HG03442 (cell line): Measurements from ENCODE around the gene SWSAP1.
"Not testable (repeated sequence)": the region's sequence is repeated elsewhere in the genome, so short reads cannot be mapped to it uniquely, and the experiment has no call there.

Experiments used
- ATAC-seq: cut with Tn5 transposase; IDR thresholded peaks from one replicate; pipeline ENCODE4 v1.9.1; 2021; ENCODE audit warnings: mild to moderate bottlenecking, moderate library complexity; ENCODE audit not compliant: unreplicated experiment

The SWSAP1 gene

GRCh38 chr19:11378319-11379189 lies 4.1 kb downstream of the SWSAP1 start:
- ATAC-seq: no peak

- ATAC-seq: not testable (repeated sequence)
These were observed 4.9 kb downstream of the SWSAP1 start for GRCh38 chr19:11379269-11379845.

- ATAC-seq: no peak
These were observed 5.4 kb downstream of the SWSAP1 start for GRCh38 chr19:11379857-11380350.

DNA sequence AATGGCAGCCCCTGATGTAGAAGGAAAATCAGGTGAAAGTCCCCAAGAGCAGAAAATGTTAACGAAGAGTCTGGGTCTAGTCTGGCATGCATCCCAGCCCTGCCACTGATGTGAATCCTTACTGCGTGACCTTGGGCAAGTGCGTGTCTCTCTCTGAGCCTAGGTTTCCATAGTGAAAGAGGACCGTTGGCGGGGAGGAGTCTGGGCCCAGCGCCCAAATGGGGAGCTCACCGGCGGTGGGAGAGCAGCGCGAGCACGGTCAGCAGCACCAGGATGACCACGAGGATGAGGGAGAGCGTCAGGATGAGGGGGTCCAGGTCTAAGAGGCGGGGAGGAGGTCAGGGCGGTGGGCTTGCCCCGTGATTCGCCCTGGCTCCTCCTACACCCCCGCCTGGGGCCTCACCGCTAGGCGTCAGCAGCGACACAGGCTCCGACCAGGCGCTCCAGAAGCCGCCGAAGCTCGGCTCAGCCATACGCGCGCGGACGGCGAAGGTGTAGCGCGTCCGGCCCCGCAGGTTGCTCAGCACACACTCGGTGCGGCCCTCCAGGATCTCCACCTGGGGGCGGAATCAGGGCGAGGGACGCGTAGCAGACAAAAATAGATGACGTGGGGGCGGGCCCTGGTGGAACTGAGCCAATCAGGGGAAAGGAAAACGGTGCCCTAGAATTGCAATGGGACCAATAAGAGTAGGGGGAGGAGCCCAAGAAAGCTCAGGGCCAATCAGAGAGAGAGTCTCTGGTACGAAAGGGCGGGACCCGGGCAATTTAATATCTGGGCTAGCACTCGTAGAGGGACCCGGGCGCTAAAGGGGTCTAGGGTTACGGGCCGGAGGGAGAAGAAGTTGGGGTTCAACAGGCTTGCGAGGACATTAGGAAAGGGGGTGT lies 6.4 kb downstream of the SWSAP1 start:
- peak; percentile 70 for ATAC-seq

DNA sequence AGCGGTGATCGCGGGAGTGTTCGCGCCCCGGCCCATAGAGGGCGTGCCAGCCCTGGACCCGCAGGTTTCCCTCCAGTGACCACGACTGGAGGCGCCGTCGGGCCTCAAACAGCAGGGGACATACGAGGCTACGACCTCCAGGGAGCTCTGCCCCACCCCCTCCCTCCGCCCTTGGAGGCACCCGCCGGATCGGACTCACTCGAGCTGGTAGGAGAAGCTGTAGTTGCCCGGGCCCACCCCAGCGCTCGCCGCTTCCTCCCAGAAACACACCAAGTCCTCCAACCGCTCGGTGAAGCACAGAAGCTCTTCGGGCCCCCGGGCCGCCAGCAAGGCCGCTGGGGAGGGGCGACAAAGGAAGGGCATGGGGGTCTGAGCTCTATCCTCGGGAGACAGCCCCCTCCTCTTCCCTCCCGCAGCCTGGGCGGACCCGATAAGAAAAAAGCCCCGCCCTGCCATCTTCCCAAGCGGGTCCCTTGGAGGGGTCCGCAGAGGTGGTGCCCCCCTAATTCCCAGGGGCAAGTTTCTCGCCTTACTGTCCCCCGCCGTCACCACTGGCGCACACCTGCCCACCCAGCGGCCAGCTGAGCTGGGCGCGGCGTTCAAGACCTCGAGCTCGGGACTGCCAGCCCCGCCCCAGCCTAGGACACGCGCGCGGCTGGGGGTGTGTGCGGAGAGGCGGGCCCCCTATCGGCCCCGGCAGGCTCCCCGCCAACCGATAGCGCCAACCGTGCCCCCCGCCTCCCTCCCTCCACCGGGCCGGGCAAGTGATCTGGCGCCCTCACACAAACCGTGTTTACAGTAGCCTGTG lies 8.6 kb downstream of the SWSAP1 start:
- ATAC-seq: no peak

- ATAC-seq: no peak
These were observed 9.2 kb downstream of the SWSAP1 start for GRCh38 chr19:11383706-11384048.

DNA sequence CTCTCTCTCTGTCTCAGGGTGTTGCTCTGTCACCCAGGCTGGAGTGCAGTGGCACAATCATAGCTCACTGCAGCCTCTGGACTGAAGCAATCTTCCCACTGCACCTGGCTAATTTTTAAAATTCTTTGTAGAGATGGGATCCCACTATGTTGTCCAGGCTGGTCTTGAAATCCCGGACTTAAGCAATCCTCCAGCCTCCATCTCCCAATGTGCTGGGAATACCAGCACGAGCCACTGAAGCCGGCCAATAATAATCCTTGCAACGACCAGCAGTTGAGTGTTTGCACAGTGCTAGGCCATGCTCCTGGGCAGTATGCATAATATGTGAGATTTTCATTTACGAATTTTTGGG lies 10.3 kb downstream of the SWSAP1 start:
- ATAC-seq: no peak

GRCh38 chr19:11387162-11388034 lies 12.9 kb downstream of the SWSAP1 start:
- no peak for ATAC-seq

- no peak for ATAC-seq
These were observed 15.9 kb downstream of the SWSAP1 start for GRCh38 chr19:11390359-11390758.

GRCh38 chr19:11390933-11391680 lies 16.6 kb downstream of the SWSAP1 start:
- ATAC-seq: no peak

GRCh38 chr19:11397089-11397610 lies 22.7 kb downstream of the SWSAP1 start:
- ATAC-seq: no peak

GRCh38 chr19:11399667-11400066 lies 25.2 kb downstream of the SWSAP1 start:
- no peak for ATAC-seq

GRCh38 chr19:11400798-11401197 lies 26.3 kb downstream of the SWSAP1 start:
- no peak for ATAC-seq

DNA sequence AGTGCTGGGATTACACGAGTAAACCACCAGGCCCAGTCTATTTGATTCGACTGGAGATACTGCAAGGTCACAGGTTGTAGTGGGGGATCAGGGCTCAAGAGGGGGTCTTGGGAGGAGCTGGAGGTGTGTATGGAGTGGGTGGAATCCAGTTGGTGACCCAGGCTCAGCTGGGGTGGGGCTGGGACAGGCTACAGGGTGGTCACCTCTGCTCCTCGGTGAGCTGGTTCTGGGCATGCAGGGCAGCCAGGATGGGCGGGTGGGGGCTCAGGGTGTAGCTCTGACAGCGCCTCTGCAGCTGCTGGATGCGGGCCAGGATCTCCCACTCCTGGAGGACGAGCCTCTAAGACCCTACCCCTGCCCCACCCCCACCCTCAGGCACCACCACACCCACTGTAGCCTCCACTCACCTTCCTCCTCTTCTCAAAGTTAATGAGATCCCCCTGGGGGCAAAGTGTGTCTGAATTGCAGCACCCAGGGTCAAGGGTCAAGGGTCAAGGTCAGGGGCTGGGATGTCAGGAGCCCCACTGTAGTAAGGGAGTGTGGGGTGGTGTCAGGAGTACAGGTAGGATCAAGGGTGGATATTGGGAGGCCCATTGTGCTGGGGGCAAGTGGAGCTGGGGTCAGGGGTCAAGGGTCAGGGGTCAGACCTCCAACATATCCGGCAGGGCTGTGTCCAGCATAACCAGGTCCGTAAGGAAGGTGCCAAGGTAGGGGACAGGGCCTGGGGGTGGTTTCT lies 27.5 kb downstream of the SWSAP1 start:
- ATAC-seq: no peak

DNA sequence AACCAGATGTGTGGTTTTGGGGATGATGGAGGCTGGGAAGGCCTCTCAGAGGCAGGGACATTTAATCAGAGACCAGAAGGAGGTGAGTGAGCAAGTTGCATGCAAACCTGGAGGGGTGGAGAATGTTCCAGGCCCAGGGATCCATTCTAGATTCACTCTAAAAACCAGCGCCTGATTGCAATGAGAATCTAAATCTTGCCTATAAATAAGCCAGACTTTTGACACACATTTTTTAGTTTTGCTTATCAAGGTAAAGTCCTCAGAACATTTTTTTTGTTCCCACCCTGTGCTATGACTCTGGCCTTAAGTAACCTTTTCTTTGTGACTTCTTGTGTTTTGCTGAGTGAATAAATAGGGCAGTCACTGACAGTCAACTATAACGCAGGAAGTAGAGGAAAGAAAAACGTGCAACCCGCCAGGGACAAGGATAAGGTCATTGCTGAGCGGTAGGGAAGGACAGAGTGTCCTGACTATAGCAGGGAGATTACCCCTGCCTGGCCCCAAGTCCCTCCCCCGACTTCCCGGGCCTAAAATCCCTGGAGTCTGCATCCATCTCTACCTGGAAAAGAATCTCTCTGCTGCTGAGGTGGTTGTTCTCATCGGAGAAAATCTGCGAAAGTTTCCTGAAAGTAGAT lies 30.2 kb downstream of the SWSAP1 start:
- ATAC-seq: no peak

DNA sequence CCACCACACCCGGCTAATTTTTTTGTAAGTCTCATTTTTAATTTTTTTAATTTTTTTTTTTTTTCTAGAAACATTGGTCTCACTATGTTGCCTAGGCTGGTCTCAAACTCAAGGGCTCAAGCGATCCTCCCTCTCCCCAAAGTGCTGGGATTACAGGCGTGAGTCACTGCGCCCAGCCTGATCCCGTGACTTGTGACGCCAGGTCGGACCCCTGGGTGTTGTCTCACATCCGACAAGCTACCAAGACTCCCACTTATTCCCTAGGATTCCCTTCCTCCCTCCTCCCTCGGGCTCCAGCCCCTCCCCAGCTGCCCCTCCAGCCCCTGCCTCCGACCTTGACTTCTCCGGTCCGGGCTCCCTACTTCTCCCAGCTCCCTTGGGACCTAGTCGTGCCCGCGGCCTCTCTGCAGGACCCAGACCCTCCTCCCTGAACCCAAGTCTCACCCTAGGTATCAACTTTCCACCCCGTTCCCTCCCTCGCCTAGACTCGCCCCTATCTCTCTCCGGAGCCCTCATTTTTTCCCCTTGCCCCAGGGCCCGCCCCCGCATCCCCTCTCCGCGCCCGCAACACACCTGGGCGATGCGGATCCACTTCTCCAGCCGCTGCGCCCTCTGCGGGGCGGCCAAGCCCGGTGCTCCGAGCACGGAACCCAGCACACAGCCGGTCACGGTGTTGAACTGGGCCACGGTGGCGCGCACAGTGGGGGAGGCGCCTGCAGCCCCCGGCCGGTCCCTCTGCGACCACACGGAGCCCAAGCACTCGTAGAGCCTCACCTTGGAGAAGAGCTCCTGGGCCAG lies 31.6 kb downstream of the SWSAP1 start:
- no peak for ATAC-seq
